Karpas-422 (cell line): ENCODE results near the gene PDLIM3. TPM values are rescaled to one million over a fixed set of nuclear protein-coding genes. Genes with fewer than 3 reads are reported as not detected.

Source experiments
- DNase-seq: peaks from one replicate; pipeline ENCODE4 v3.0.0-alpha.2; 2015
- H2AFZ ChIP-seq: fragments of 200-600 bp; sonication (generic); 2 replicates; pipeline ENCODE4 v1.6.1; 2014; ENCODE audit warnings: antibody characterized with exemption, low read length, mixed read lengths
- H3K27ac ChIP-seq: fragments of 200-600 bp; sonication (generic); 2 replicates; pipeline ENCODE4 v1.5.1; 2014; ENCODE audit warnings: mild to moderate bottlenecking, low read length, moderate library complexity
- H3K27me3 ChIP-seq: fragments of 200-600 bp; sonication (generic); 2 replicates; pipeline ENCODE4 v1.6.1; 2014; ENCODE audit warnings: low read length, mixed read lengths
- H3K36me3 ChIP-seq: fragments of 200-600 bp; sonication (generic); 2 replicates; pipeline ENCODE4 v1.6.1; 2014; ENCODE audit warnings: low read length, mixed read lengths; ENCODE audit not compliant: insufficient read depth
- H3K4me1 ChIP-seq: fragments of 200-600 bp; sonication (generic); 2 replicates; pipeline ENCODE4 v1.6.1; 2014; ENCODE audit warnings: mild to moderate bottlenecking, low read length, mixed read lengths
- H3K4me2 ChIP-seq: fragments of 200-600 bp; sonication (generic); 2 replicates; pipeline ENCODE4 v1.6.1; 2014; ENCODE audit warnings: low read length, low read depth, mild to moderate bottlenecking; ENCODE audit not compliant: poor library complexity, severe bottlenecking
- H3K4me3 ChIP-seq: fragments of 200-600 bp; sonication (generic); 2 replicates; pipeline ENCODE4 v1.5.1; 2014; ENCODE audit warnings: mild to moderate bottlenecking, antibody characterized with exemption, low read length, mixed read lengths
- H3K79me2 ChIP-seq: fragments of 200-600 bp; sonication (generic); 2 replicates; pipeline ENCODE4 v1.6.1; 2014; ENCODE audit warnings: mild to moderate bottlenecking, low read length, mixed read lengths
- H3K9ac ChIP-seq: fragments of 200-600 bp; sonication (generic); 2 replicates; pipeline ENCODE4 v1.6.0; 2014; ENCODE audit warnings: low read length
- H3K9me2 ChIP-seq: fragments of 200-600 bp; sonication (generic), shearing (Covaris generic); replicated peaks from 2 replicates; pipeline ENCODE4 v1.6.0; 2014; ENCODE audit warnings: mild to moderate bottlenecking, low read length, moderate library complexity; ENCODE audit not compliant: insufficient read depth
- H3K9me3 ChIP-seq: fragments of 300-700, 200-600 bp; sonication (generic); 2 replicates; pipeline ENCODE4 v1.6.1; 2014; ENCODE audit warnings: low read length, mixed read lengths
- H4K20me1 ChIP-seq: fragments of 200-600 bp; sonication (generic); 2 replicates; pipeline ENCODE4 v1.6.1; 2014; ENCODE audit warnings: mild to moderate bottlenecking, antibody characterized with exemption, low read length, low read depth; ENCODE audit not compliant: insufficient read depth
- total RNA-seq: library from RNA; depleted of rRNA; stranded (reverse); fragments of >200 nt; shearing (Covaris generic); gene quantifications from 2 replicates; pipeline ENCODE4 v1.2.3, GENCODE V29; 2014; ENCODE audit warnings: low replicate concordance; rRNA removed

PDLIM3 gene, protein sequence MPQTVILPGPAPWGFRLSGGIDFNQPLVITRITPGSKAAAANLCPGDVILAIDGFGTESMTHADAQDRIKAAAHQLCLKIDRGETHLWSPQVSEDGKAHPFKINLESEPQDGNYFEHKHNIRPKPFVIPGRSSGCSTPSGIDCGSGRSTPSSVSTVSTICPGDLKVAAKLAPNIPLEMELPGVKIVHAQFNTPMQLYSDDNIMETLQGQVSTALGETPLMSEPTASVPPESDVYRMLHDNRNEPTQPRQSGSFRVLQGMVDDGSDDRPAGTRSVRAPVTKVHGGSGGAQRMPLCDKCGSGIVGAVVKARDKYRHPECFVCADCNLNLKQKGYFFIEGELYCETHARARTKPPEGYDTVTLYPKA
- not detected in 2 replicates for total RNA-seq

- Histone ChIP-seq H3K9me2 (no peaks in the 10 kb centered on the region), H3K79me2 (no peaks in the 10 kb centered on the region), H3K9ac (no peak within 1 kb of the TSS), H3K4me1 (no peaks in the 10 kb centered on the region), H3K4me2 (no peak within 1 kb of the TSS), H2AFZ (no peak within 1 kb of the TSS), H3K36me3 (no peaks in the 10 kb centered on the region), H3K9me3 (no peaks in the 10 kb centered on the region), H4K20me1 (no peaks in the 10 kb centered on the region), H3K27me3 (no peaks in the 10 kb centered on the region), H3K27ac (no peak within 1 kb of the TSS), H3K4me3 (no peak within 1 kb of the TSS)
- DNase-seq, result no peak
Observed at GRCh38 chr4:185534866-185535611, at the start of gene PDLIM3. PDLIM3 (minus strand) TSS chr4:185535507; CDS start chr4:185535434, 73 bp downstream.

GRCh38 chr4:185583813-185584212 lies 48.5 kb upstream of the PDLIM3 start:
- Histone ChIP-seq H3K79me2 (no peaks in the 10 kb centered on the region), H4K20me1 (no peaks in the 10 kb centered on the region), H3K9ac (no peak overlapping the region), H3K4me2 (no peak overlapping the region), H3K9me2 (no peaks in the 10 kb centered on the region), H3K4me3 (no peak overlapping the region), H3K9me3 (no peaks in the 10 kb centered on the region), H3K4me1 (no peaks in the 10 kb centered on the region), H2AFZ (no peak overlapping the region), H3K27me3 (no peaks in the 10 kb centered on the region), H3K36me3 (no peaks in the 10 kb centered on the region), H3K27ac (no peak overlapping the region)
- no peak for DNase-seq

DNA sequence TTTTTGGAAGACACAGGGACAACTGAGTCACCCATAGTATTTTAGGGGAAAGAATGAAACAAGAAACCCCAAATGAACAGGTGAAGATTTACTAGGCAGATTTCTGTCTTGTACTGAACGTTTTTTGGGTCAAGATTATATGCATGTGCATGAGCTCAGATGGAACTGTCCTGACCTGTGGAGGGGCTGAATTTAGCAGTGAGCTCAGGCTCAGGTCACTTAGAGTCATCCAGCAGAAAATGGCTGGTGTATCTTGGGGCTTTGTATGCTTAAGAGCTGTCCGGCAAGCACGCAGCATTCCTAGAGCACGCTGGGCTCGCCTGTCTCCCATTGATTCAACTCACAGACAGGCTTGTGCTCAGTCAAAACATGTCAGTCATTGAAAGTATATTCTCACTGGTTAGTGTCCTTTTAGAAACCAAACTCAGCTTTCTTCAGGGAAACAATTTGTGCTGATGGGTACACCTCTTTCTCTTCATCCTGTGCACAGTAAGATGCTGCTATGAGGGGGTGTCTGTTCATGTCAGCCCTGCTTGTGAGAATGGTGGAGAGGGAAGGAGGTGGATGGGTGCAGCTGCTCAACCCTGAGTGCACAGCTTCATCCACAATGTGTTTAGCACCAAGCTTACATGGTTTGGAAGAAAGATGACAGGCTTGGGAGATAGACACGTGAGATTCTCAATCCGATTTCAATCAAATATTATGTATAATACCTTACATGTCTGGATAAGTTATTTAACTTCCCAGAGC lies 47.5 kb upstream of the PDLIM3 start:
- Histone ChIP-seq H3K27me3 (no peaks in the 10 kb centered on the region), H3K9me2 (no peaks in the 10 kb centered on the region), H2AFZ (no peak overlapping the region), H3K9ac (no peak overlapping the region), H3K36me3 (no peaks in the 10 kb centered on the region), H4K20me1 (no peaks in the 10 kb centered on the region), H3K79me2 (no peaks in the 10 kb centered on the region), H3K27ac (no peak overlapping the region), H3K4me3 (no peak overlapping the region), H3K4me1 (no peaks in the 10 kb centered on the region), H3K9me3 (no peaks in the 10 kb centered on the region), H3K4me2 (no peak overlapping the region)
- no peak for DNase-seq

DNA sequence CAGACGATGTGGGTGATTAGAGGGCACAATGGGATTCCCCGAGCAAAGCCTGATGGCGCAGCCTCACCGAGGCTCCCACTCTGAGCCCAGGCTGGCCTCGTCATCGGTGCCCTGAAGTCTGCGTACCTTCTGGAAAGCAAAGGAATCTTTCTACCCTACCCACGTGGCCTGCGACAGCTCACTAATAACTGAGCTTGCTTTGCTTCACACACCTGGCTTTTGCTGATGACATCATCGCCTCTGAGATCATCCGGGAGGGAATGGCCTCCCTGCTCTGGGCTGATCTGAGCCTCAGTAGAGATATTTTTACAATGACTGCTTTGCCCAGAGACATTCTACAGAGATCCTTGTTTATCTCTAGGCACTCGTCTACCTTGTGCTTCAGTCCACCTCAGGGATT lies 45.4 kb upstream of the PDLIM3 start:
- Histone ChIP-seq H3K4me3 (no peak overlapping the region), H3K9me3 (no peaks in the 10 kb centered on the region), H2AFZ (no peak overlapping the region), H3K4me2 (no peak overlapping the region), H3K27ac (no peak overlapping the region), H3K79me2 (no peaks in the 10 kb centered on the region), H3K4me1 (no peaks in the 10 kb centered on the region), H3K27me3 (no peaks in the 10 kb centered on the region), H3K9me2 (no peaks in the 10 kb centered on the region), H3K36me3 (no peaks in the 10 kb centered on the region), H4K20me1 (no peaks in the 10 kb centered on the region), H3K9ac (no peak overlapping the region)
- DNase-seq, result no peak

DNA sequence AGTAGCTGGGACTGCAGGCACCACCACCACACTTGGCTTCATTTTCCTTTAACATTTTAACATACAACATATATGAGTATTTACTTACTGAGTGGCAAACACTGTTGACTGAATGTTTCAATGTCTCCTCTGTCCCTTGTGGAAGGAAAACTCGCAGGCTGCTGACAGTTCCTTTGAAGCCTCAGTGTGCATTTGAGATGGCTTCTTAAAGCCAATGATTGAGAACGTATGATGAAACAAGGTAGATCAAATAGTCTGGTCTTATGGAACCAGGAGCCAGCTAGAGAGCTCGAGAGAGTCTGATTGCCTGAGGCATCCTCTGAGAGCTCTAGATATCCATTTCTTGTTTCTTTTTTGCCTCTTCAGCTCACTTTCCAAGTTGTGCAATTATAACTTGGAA lies 43.0 kb upstream of the PDLIM3 start:
- Histone ChIP-seq H3K4me2 (no peak overlapping the region), H3K79me2 (no peaks in the 10 kb centered on the region), H3K4me3 (no peak overlapping the region), H3K9me2 (no peaks in the 10 kb centered on the region), H3K9ac (no peak overlapping the region), H2AFZ (no peak overlapping the region), H3K36me3 (no peaks in the 10 kb centered on the region), H3K9me3 (no peaks in the 10 kb centered on the region), H3K27ac (no peak overlapping the region), H4K20me1 (no peaks in the 10 kb centered on the region), H3K4me1 (no peaks in the 10 kb centered on the region), H3K27me3 (no peaks in the 10 kb centered on the region)
- DNase-seq, result no peak

- no peak overlapping the region for H3K4me3 ChIP-seq
- H3K9me2 ChIP-seq, result no peaks in the 10 kb centered on the region
- DNase-seq, result no peak
- H3K36me3 ChIP-seq, result no peaks in the 10 kb centered on the region
- H4K20me1 ChIP-seq, result no peaks in the 10 kb centered on the region
- H2AFZ ChIP-seq, result no peak overlapping the region
- no peak overlapping the region for H3K27ac ChIP-seq
- H3K27me3 ChIP-seq, result no peaks in the 10 kb centered on the region
- H3K9ac ChIP-seq, result no peak overlapping the region
- H3K79me2 ChIP-seq, result no peaks in the 10 kb centered on the region
- H3K4me2 ChIP-seq, result no peak overlapping the region
- no peaks in the 10 kb centered on the region for H3K9me3 ChIP-seq
- no peaks in the 10 kb centered on the region for H3K4me1 ChIP-seq
Observed at GRCh38 chr4:185576962-185577950, 41.9 kb upstream of the PDLIM3 start.

GRCh38 chr4:185576314-185576961 lies 41.1 kb upstream of the PDLIM3 start:
- no peaks in the 10 kb centered on the region for H3K9me3 ChIP-seq
- H3K4me1 ChIP-seq, result no peaks in the 10 kb centered on the region
- no peaks in the 10 kb centered on the region for H3K36me3 ChIP-seq
- no peaks in the 10 kb centered on the region for H3K27me3 ChIP-seq
- no peak for DNase-seq
- H3K4me2 ChIP-seq, result no peak overlapping the region
- no peaks in the 10 kb centered on the region for H4K20me1 ChIP-seq
- H3K9me2 ChIP-seq, result no peaks in the 10 kb centered on the region
- H3K79me2 ChIP-seq, result no peaks in the 10 kb centered on the region
- H3K4me3 ChIP-seq, result no peak overlapping the region
- no peak overlapping the region for H3K9ac ChIP-seq
- no peak overlapping the region for H2AFZ ChIP-seq
- no peak overlapping the region for H3K27ac ChIP-seq
